ENCODE data around the gene VSTM2B. TPM values are rescaled to one million over a fixed set of nuclear protein-coding genes. Genes with fewer than 3 reads are reported as not detected.

The VSTM2B gene
- total RNA-seq, 1 donor from 2014 or later: not detected

- DNase-seq (ENCODE audit: low spot score): no peak
- Histone ChIP-seq H3K4me3 (no peak overlapping the region), H3K9me3 (ENCODE audit: low read depth) (no peaks in the 10 kb centered on the region), H3K27me3 (no peaks in the 10 kb centered on the region), H2AFZ (replicated peaks) (no peak overlapping the region), H3K9ac (no peak overlapping the region), H4K20me1 (ENCODE audit: low read depth) (no peaks in the 10 kb centered on the region), H3F3A (ENCODE audit: low read depth) (no peaks in the 10 kb centered on the region), H3K4me1 (no peaks in the 10 kb centered on the region), H3K27ac (no peak overlapping the region), H3K4me2 (no peak overlapping the region), H3K36me3 (no peaks in the 10 kb centered on the region), H3K79me2 (ENCODE audit: low read depth) (no peaks in the 10 kb centered on the region)
- Mint-ChIP-seq H3K36me3 (no peaks in the 10 kb centered on the region), H3K9me3 (peaks cover 5% of the 10 kb centered on the region), H3K4me3 (no peak overlapping the region), H3K27ac (peak overlapping the region; percentile 9), H3K4me1 (no peaks in the 10 kb centered on the region), H3K27me3 (ENCODE audit: insufficient read depth, low read depth) (peaks cover 4% of the 10 kb centered on the region)
- TF ChIP-seq EZH2phosphoT487 (IDR thresholded peaks at IDR 0.05): no peak
- no peak for TF ChIP-seq CTCF (IDR thresholded peaks at IDR 0.05)
- no peak for TF ChIP-seq EZH2 (IDR thresholded peaks at IDR 0.05)
Observed at GRCh38 chr19:29562299-29563297, 36.8 kb downstream of the VSTM2B start.

DNA sequence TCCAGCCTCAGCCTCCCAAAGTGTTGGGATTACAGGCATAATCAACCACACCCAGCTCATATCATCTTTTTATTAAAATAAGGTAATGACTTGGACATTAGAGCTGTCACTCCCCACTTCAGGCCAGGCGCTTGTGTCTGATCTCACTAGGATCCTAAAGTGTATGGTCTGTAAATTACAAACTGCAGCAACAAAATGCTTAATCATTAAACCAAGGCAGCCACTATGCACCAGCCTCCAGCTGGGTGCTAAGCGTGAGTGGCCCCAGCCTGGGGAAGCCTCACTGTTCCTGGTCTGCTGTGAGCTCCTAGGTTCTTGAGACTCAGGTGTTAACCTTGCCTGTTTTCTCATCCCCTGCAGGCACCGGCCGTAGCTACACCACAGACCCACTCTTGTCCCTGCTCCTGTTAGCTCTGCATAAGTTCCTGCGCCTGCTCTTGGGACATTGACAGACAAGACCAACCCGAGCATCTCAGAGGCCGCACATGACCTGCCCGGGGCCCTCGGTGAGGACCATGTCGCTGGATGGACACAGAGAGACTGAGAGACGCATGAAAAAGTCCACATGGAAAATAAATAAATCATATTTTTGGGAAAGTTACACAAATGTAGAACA lies 37.8 kb downstream of the VSTM2B start:
- Mint-ChIP-seq H3K27ac (no peak overlapping the region), H3K4me3 (no peak overlapping the region), H3K27me3 (ENCODE audit: insufficient read depth, low read depth) (peaks cover 4% of the 10 kb centered on the region), H3K9me3 (peaks cover 5% of the 10 kb centered on the region), H3K36me3 (no peaks in the 10 kb centered on the region), H3K4me1 (no peaks in the 10 kb centered on the region)
- no peak overlapping the region for H3K9ac ChIP-seq
- no peak overlapping the region for H3K4me2 ChIP-seq
- H3K36me3 ChIP-seq: no peaks in the 10 kb centered on the region
- H3K27me3 ChIP-seq: no peaks in the 10 kb centered on the region
- H2AFZ ChIP-seq (replicated peaks): no peak overlapping the region
- no peak overlapping the region for H3K4me3 ChIP-seq
- no peaks in the 10 kb centered on the region for H3K79me2 ChIP-seq (ENCODE audit: low read depth)
- H3F3A ChIP-seq (ENCODE audit: low read depth): no peaks in the 10 kb centered on the region
- H3K4me1 ChIP-seq: no peaks in the 10 kb centered on the region
- H4K20me1 ChIP-seq (ENCODE audit: low read depth): no peaks in the 10 kb centered on the region
- no peak overlapping the region for H3K27ac ChIP-seq
- DNase-seq (ENCODE audit: low spot score): no peak
- no peaks in the 10 kb centered on the region for H3K9me3 ChIP-seq (ENCODE audit: low read depth)
- no peak for TF ChIP-seq EZH2phosphoT487 (IDR thresholded peaks at IDR 0.05)
- TF ChIP-seq CTCF (IDR thresholded peaks at IDR 0.05): no peak
- TF ChIP-seq EZH2 (IDR thresholded peaks at IDR 0.05): no peak

- no peaks in the 10 kb centered on the region for H3K4me1 Mint-ChIP-seq
- DNase-seq (ENCODE audit: low spot score): no peak
- peaks cover 4% of the 10 kb centered on the region for H3K27me3 Mint-ChIP-seq (ENCODE audit: insufficient read depth, low read depth)
- H3K4me3 Mint-ChIP-seq: no peak overlapping the region
- H3K27me3 ChIP-seq: no peaks in the 10 kb centered on the region
- no peaks in the 10 kb centered on the region for H3K79me2 ChIP-seq (ENCODE audit: low read depth)
- no peaks in the 10 kb centered on the region for H3K4me1 ChIP-seq
- no peaks in the 10 kb centered on the region for H3K36me3 ChIP-seq
- H3K36me3 Mint-ChIP-seq: no peaks in the 10 kb centered on the region
- no peak overlapping the region for H3K9ac ChIP-seq
- peaks cover 2% of the 10 kb centered on the region for H3K9me3 Mint-ChIP-seq
- TF ChIP-seq CTCF (IDR thresholded peaks at IDR 0.05): no peak
- TF ChIP-seq EZH2phosphoT487 (IDR thresholded peaks at IDR 0.05): no peak
- no peak for TF ChIP-seq EZH2 (IDR thresholded peaks at IDR 0.05)
- no peaks in the 10 kb centered on the region for H4K20me1 ChIP-seq (ENCODE audit: low read depth)
- H3K27ac ChIP-seq: no peak overlapping the region
- H3K9me3 ChIP-seq (ENCODE audit: low read depth): no peaks in the 10 kb centered on the region
- H3F3A ChIP-seq (ENCODE audit: low read depth): no peaks in the 10 kb centered on the region
- no peak overlapping the region for H3K4me3 ChIP-seq
- H3K27ac Mint-ChIP-seq: no peak overlapping the region
- no peak overlapping the region for H3K4me2 ChIP-seq
- no peak overlapping the region for H2AFZ ChIP-seq (replicated peaks)
Observed at GRCh38 chr19:29564574-29565005, 38.8 kb downstream of the VSTM2B start.
